NCI-H526 (cell line): ENCODE measurements around the gene KCTD10.
"Not testable (repeated sequence)": the region's sequence is repeated elsewhere in the genome, so short reads cannot be mapped to it uniquely, and the experiment has no call there.

Experiments
- DNase-seq, 2 experiments: peaks; one replicate each; lab custom pipeline; 2025; lab: John Stamatoyannopoulos, UW

KCTD10 gene

GRCh38 chr12:109418848-109419480 lies 58.1 kb downstream of the KCTD10 start:
- DNase-seq, result no peak

- DNase-seq, result not testable (repeated sequence)
Measured at GRCh38 chr12:109406147-109406546, 71.0 kb downstream of the KCTD10 start.

GRCh38 chr12:109404841-109405240 lies 72.3 kb downstream of the KCTD10 start:
- not testable (repeated sequence) for DNase-seq
